ENCODE results near the gene NCK2.

The NCK2 gene

DNA sequence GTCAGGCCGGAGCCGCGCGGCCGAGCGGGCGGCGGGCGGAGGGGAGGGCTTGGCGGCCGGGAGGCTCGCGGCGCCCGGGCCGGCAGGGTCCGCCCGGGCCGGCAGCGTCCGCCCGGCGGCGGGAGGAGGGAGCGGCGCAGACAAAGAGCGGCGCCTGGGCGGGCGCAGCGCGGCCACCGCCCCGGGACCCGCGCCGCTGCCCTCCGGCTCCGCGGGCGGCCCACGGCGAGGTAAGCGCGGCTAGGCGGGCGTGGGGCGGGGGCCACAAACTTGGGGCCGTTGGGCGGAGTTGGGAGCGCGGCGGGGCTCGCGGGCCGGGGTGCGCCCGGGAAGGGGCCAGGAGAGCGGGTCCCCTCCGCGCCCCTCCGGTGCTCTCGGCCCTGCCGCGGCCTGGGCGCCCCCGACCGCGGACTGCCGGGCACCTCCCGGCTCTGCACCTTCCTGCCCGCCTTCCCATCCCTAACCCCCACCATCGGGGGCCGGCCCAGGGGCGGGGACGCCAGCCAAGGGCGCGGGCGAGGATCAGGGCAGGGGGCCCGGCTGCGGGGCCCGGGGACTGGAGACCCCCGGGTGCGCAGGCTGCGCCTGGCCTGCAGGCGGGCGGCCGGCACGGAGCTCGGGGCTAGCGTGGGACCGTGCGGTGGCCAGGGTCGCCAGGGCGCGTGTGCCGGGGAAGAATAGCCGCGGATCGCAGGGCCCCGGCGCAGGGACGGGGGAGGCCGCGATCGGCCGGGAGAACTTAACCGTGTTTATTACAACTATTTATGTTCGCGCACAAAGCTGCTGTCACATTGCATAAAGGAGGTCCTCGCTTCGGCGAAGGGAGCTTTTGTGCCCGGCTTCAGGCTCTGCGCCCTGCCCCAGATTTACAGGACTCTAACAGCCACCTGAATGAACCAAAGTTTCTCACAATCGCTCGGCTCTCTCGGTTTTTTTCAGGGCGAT lies at the start of gene NCK2:
NCK2 (plus strand) TSS at position 4 of the 945 bp plus-strand sequence. CDS start 110,152 bp downstream, outside the sequence.
- peak; percentile 38 for DNase-seq

DNA sequence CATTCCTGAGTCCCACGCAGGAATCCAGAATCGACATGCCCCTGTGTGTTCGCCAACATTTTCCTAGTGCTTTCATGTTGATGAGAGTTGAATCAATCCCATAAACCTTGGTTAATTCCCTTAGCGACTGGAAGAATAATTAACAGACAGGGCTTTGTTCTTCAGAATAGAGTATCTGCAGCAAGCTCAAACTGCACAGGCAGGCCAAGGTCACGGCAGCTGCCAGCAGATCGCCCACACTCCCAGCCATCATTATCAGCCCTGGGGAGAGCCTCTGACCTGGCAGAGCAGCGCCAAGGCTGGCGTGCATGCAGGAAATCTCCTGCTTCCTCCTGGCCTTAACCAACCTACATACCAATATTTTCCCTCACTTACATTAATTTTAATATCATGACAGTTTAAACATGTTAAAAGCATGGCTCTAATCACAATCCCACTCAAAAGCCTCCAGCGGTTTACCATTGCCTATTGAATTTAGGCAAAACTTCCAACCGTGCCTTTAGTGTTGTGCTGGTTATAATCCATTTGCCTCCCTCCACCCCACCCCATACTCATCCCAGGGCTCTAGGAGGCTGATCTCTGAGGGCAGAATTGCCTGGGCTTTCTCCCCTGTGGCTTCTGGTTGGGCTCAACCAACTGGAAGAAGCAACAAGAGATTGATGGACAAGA lies 46.8 kb upstream of the NCK2 start:
- DNase-seq: no peak

DNA sequence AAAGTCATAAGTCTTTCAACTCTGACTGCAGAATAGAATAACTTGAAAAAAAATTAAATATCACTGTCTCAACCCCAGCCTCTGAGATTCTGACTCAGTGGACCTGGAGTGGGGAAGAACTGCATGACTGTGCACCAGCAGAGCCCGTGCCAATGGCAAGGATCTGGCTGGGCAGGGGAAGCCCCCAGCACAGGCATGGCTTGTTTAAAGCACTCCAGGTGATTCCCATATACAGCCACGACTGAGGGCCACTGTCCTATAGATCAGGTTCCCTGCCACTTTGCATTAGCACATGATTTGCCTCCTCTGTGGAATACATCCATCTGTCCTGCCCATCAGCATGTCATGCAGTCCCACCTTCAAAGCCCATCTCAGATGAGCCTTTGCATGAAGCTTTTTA lies 45.9 kb upstream of the NCK2 start:
- no peak for DNase-seq

- DNase-seq: no peak
Measured at GRCh38 chr2:105701042-105701441, 43.7 kb upstream of the NCK2 start.

GRCh38 chr2:105708697-105709096 lies 36.0 kb upstream of the NCK2 start:
- no peak for DNase-seq

GRCh38 chr2:105711394-105711793 lies 33.3 kb upstream of the NCK2 start:
- no peak for DNase-seq

DNA sequence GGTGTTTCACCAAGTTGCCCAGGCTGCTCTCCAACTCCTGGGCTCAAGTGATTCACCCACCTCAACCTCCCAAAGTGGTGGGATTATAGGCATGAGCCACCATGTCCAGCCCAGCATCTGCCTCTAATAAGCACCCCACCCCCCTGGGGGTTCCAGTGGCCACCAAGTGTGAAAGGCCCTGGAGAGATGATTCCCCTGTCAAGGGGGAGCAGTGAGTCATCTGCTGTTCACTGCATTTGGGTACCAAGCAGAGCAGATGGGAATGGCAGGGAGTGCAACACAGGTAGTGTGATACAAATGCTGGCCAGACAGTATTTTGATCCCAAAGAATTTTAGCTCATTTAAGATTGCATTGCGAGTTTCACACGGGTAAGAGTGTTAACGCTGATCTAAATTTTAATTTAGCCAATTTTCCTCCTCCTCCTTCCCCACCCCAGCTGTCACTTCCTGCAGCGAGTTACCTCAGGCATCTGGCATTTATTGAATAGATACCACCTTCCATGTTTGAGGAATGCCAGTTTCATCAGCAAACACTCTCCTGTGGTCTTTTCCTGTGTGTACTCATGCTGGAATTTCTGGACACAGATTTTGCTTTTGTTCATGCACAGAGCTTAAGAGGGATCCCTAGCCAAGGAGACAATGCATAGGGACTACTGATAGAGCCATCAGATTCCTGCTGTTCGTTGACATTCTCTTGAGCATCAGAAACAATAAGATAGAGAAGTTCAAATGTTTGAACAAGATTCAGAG lies 32.4 kb upstream of the NCK2 start:
- no peak for DNase-seq

- peak; percentile 28 for DNase-seq
Measured at GRCh38 chr2:105712981-105713596, 31.6 kb upstream of the NCK2 start.

- DNase-seq: peak; percentile 32
Measured at GRCh38 chr2:105714141-105714540, 30.6 kb upstream of the NCK2 start.

- DNase-seq: no peak
Measured at GRCh38 chr2:105718846-105719481, 25.7 kb upstream of the NCK2 start.

GRCh38 chr2:105721991-105722511 lies 22.7 kb upstream of the NCK2 start:
- DNase-seq: peak; percentile 86

GRCh38 chr2:105722726-105723297 lies 21.9 kb upstream of the NCK2 start:
- DNase-seq: no peak

GRCh38 chr2:105723431-105723830 lies 21.3 kb upstream of the NCK2 start:
- DNase-seq: no peak

- DNase-seq: no peak
Measured at GRCh38 chr2:105725388-105725787, 19.3 kb upstream of the NCK2 start.

DNA sequence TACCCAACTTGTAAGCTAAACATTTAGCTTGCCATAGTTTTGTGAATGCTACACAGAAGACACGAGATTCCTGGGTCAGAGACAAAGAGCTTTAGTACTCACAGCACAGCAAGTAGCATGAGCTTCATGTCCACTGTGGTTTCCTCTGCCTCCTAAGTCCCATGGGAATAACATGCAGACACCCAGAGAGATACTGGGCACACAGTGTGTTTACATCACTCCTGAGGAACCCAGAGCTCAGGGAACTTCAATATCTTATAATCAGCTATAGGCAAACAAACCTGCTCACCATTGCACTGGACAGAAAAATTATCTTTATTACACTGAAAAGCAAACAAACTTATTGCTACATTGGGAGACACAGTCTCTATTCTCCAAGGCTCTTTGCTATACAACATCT lies 14.5 kb upstream of the NCK2 start:
- DNase-seq: no peak

- DNase-seq: peak; percentile 86
Measured at GRCh38 chr2:105731511-105731910, 13.2 kb upstream of the NCK2 start.

DNA sequence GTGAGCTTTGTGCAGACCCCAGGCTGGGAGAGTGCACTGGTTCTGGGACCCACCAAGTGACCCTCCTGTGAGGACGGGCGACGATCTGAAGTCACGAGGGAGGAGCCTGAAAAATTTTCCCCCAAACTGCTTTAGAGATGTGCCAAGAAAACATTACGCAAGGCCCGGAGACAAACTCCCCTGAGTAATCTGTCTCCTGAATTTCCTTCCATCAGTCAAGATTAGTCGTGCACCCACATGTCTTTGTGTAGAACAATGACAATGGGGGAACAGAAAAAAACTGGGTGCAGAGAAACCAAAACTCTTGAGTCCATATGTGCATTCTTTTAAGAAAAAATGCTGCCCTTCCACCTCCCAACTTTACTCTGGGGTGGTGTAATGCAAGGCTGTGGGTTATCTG lies 12.6 kb upstream of the NCK2 start:
- peak; percentile 22 for DNase-seq

DNA sequence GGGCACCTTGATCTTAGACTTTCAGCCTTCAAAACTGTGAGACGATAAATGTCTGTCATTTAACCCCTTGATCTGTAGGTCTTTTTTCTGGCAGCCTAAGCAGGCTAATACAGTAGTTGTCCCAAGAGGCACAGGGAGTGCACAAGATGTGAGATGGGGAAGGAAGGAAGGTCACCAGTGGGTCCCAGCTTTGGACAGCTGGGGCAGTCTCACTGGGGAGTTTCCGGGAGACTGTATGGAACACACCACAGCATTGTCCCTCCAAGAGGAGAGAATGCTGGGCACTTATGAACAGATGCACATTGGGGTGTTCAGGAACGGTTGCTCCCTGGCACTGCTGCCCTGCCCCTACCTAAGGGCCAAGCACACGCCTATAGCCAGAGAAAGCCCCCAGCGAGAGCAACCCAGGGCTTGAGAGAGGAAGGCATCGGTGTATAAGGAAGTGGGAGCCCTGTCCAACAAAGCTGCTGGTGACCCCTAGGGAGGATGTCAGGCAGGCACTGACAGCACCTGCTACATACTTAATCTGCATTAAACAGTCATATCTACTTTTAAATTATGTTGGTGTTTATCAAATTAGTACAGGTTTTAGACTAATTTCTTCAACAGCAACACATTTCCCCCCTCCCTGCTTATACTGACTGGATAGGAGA lies 11.6 kb upstream of the NCK2 start:
- DNase-seq: peak; percentile 13

DNA sequence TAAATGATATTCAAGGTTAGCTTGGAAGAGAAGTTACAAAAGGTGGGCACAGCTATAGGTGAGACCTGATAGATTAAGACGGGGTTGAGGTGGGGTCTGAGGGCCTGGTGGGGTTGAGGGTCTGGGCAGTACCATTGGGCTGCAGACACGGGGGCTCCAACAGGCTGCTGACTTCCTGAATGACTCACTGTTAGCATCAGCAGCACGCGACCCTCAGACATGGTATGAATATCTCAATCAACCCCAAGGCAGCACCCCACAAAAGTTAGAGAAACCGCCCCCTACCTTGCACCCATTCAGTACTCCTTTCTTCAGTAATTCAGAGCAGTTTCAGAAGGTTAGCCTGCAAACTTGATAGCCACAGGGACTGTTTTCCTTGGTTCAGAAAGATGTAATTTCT lies 10.8 kb upstream of the NCK2 start:
- DNase-seq: no peak

GRCh38 chr2:105734762-105735538 lies 9.8 kb upstream of the NCK2 start:
- no peak for DNase-seq
